ENCODE results near the gene PLCB1.

Gene PLCB1

GRCh38 chr20:8480597-8480996, 348.5 kb downstream of the PLCB1 start:
- Histone ChIP-seq H3K4me3 (ENCODE audit: low read length) (no peak overlapping the region), H3K9me3 (ENCODE audit: low read length) (no peaks in the 10 kb centered on the region), H3K36me3 (ENCODE audit: insufficient read depth, low read length) (no peaks in the 10 kb centered on the region), H3K27me3 (ENCODE audit: insufficient read depth, low read length) (no peaks in the 10 kb centered on the region), H2AFZ (ENCODE audit: low read depth, low read length) (no peak overlapping the region), H3K4me1 (ENCODE audit: insufficient read depth, low read length) (no peaks in the 10 kb centered on the region)

DNA sequence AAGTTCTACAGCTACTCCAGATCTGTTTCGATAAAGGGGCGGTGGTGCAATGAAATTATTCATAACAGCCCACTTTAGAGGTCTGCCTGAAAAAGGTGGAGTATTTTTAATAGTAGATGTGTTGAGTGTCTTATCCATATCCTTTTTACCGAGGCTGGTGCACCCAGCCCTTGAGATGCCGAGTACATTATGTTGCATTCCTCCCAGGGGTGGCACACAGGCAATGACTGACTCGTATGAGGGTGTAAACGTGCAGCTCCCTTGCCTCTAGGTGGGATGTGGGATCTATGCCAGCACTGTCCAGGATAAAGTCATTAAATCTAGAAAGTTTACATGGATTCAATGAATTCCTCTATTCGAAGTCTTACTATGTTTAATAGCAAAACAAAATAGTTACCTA, 355.6 kb downstream of the PLCB1 start:
- no peaks in the 10 kb centered on the region for H3K4me1 ChIP-seq (ENCODE audit: insufficient read depth, low read length)
- no peaks in the 10 kb centered on the region for H3K27me3 ChIP-seq (ENCODE audit: insufficient read depth, low read length)
- no peaks in the 10 kb centered on the region for H3K9me3 ChIP-seq (ENCODE audit: low read length)
- no peak overlapping the region for H2AFZ ChIP-seq (ENCODE audit: low read depth, low read length)
- no peak overlapping the region for H3K4me3 ChIP-seq (ENCODE audit: low read length)
- H3K36me3 ChIP-seq (ENCODE audit: insufficient read depth, low read length), result no peaks in the 10 kb centered on the region

DNA sequence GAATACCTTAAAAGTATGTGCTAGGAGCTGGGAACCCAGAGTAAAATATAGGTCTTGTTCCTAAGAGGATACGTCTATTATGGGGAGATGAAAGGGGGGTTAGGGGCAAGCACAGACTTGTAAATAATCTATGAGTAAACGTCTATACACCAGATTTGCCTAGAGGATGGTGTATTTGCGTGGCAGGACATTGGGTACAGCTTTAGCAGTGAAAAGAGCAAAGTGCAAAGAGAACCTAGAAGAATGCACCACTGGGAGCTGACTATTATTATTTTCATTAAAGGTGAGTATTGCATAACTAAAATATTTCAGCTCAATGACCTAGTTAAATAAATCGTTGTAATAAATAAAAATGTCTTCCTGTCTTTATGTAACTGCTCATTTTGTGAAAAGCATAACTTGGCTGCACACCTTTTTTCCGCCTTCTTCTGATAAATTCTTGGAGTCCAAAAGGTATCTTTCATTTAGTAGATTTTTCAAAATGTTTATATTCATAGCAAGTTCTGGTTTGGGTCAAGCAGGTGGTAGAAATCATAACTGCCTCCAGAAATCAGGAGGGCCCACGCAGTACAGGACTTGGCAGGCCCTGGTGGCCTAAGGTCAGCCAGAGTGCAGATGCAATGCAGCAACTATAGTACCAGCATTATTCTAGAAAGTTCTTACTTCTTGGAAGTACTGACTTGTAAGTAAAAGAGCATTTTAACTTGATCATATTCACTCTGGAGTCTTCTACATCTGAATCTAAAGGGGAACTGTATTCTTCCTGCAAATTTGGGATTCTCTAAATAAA, 357.2 kb downstream of the PLCB1 start:
- H3K4me1 ChIP-seq (ENCODE audit: insufficient read depth, low read length), result no peaks in the 10 kb centered on the region
- H3K9me3 ChIP-seq (ENCODE audit: low read length), result no peaks in the 10 kb centered on the region
- H3K4me3 ChIP-seq (ENCODE audit: low read length), result no peak overlapping the region
- no peaks in the 10 kb centered on the region for H3K36me3 ChIP-seq (ENCODE audit: insufficient read depth, low read length)
- no peak overlapping the region for H2AFZ ChIP-seq (ENCODE audit: low read depth, low read length)
- no peaks in the 10 kb centered on the region for H3K27me3 ChIP-seq (ENCODE audit: insufficient read depth, low read length)

DNA sequence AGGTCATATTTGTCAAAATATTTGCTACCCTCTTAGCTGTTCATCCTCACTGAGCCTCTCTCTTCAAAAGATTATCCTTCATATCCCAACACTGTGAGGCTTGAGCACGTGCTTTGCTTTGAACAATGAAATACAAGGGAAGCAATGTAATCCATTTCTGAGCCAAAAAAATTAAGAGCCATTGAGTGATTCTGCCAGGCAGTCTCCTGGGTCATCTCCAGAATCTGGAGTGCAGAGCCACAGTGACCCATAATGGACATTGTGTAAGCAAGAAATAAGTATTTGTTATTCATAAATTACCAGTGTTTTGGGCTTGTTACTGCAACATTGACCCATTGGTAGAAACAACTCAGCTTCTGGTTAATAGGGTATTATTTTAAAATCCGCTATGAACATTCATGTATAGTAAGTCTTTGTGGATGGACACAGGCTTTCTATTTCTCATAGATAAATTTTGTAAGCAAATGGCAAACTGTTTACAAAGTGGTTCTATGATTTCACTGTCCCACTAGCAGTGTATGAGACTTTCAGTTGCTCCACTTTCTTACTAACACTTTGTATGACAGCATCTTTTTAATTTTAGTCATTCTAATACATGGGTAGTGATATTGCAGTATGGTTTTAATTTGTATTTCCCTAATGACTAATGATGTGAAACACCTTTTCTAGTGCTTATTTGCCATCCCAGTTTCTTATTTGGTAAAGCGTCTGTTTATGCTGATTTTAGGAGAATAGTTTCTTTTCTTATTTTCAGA, 358.2 kb downstream of the PLCB1 start:
- H2AFZ ChIP-seq (ENCODE audit: low read depth, low read length), result no peak overlapping the region
- H3K36me3 ChIP-seq (ENCODE audit: insufficient read depth, low read length), result no peaks in the 10 kb centered on the region
- no peaks in the 10 kb centered on the region for H3K27me3 ChIP-seq (ENCODE audit: insufficient read depth, low read length)
- H3K4me3 ChIP-seq (ENCODE audit: low read length), result no peak overlapping the region
- no peaks in the 10 kb centered on the region for H3K9me3 ChIP-seq (ENCODE audit: low read length)
- no peaks in the 10 kb centered on the region for H3K4me1 ChIP-seq (ENCODE audit: insufficient read depth, low read length)

GRCh38 chr20:8492173-8492572, 360.1 kb downstream of the PLCB1 start:
- Histone ChIP-seq H2AFZ (ENCODE audit: low read depth, low read length) (no peak overlapping the region), H3K36me3 (ENCODE audit: insufficient read depth, low read length) (no peaks in the 10 kb centered on the region), H3K4me1 (ENCODE audit: insufficient read depth, low read length) (no peaks in the 10 kb centered on the region), H3K9me3 (ENCODE audit: low read length) (no peaks in the 10 kb centered on the region), H3K4me3 (ENCODE audit: low read length) (no peak overlapping the region), H3K27me3 (ENCODE audit: insufficient read depth, low read length) (no peaks in the 10 kb centered on the region)

- no peaks in the 10 kb centered on the region for H3K36me3 ChIP-seq (ENCODE audit: insufficient read depth, low read length)
- H3K9me3 ChIP-seq (ENCODE audit: low read length), result no peaks in the 10 kb centered on the region
- H3K4me1 ChIP-seq (ENCODE audit: insufficient read depth, low read length), result no peaks in the 10 kb centered on the region
- no peaks in the 10 kb centered on the region for H3K27me3 ChIP-seq (ENCODE audit: insufficient read depth, low read length)
- no peak overlapping the region for H2AFZ ChIP-seq (ENCODE audit: low read depth, low read length)
- H3K4me3 ChIP-seq (ENCODE audit: low read length), result no peak overlapping the region
Measured at GRCh38 chr20:8498571-8498970, 366.5 kb downstream of the PLCB1 start.

DNA sequence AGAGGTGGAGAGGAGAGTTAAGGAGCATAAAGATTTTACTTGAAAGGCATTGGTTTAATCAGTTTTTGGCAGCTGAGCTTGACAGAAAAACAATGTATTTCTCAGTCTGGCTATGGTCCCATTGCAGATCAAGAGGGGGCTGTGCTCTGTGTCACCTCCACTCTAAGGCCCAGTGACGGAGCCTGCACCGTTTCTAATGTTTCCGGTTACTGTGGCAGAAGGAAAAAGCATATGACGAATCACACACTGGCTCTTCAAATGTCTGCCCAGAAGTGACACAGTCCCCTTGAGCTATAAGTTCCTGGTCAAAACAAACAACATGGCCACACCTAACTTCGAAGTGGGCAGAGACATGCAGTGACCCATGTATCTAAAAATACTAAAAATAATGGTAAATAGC, 372.0 kb downstream of the PLCB1 start:
- H3K36me3 ChIP-seq (ENCODE audit: insufficient read depth, low read length), result no peaks in the 10 kb centered on the region
- no peak overlapping the region for H2AFZ ChIP-seq (ENCODE audit: low read depth, low read length)
- no peaks in the 10 kb centered on the region for H3K9me3 ChIP-seq (ENCODE audit: low read length)
- no peaks in the 10 kb centered on the region for H3K27me3 ChIP-seq (ENCODE audit: insufficient read depth, low read length)
- H3K4me3 ChIP-seq (ENCODE audit: low read length), result no peak overlapping the region
- no peaks in the 10 kb centered on the region for H3K4me1 ChIP-seq (ENCODE audit: insufficient read depth, low read length)

- no peaks in the 10 kb centered on the region for H3K9me3 ChIP-seq (ENCODE audit: low read length)
Measured at GRCh38 chr20:8505476-8506200, 373.6 kb downstream of the PLCB1 start.

DNA sequence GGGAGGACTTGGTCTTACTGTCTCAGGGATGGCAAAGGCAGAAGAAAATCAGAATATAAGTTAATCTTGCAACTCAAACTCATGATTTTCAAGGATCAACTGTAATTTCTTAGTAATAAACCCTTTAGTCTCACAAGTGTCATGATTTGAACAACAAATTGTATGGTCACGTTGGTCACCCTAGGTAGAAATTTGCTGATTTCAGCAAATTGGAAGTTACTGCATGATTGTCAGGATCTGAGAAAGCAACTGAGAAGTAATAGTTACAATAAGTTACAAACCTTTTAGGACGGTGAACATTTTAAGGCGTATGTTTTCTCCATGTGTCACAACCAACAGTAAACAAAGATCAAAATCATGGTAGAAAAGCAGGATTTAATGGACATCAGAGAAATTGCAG, 375.2 kb downstream of the PLCB1 start:
- Histone ChIP-seq H3K27me3 (ENCODE audit: insufficient read depth, low read length) (no peaks in the 10 kb centered on the region), H3K36me3 (ENCODE audit: insufficient read depth, low read length) (no peaks in the 10 kb centered on the region), H2AFZ (ENCODE audit: low read depth, low read length) (no peak overlapping the region), H3K4me1 (ENCODE audit: insufficient read depth, low read length) (no peaks in the 10 kb centered on the region), H3K4me3 (ENCODE audit: low read length) (no peak overlapping the region), H3K9me3 (ENCODE audit: low read length) (no peaks in the 10 kb centered on the region)

More at GRCh38 chr20:8505476-8506200, 373.6 kb downstream of the PLCB1 start:
- H3K36me3 ChIP-seq (ENCODE audit: insufficient read depth, low read length), result no peaks in the 10 kb centered on the region
- H3K4me3 ChIP-seq (ENCODE audit: low read length), result no peak overlapping the region
- no peaks in the 10 kb centered on the region for H3K27me3 ChIP-seq (ENCODE audit: insufficient read depth, low read length)
- H3K4me1 ChIP-seq (ENCODE audit: insufficient read depth, low read length), result no peaks in the 10 kb centered on the region
- no peak overlapping the region for H2AFZ ChIP-seq (ENCODE audit: low read depth, low read length)

DNA sequence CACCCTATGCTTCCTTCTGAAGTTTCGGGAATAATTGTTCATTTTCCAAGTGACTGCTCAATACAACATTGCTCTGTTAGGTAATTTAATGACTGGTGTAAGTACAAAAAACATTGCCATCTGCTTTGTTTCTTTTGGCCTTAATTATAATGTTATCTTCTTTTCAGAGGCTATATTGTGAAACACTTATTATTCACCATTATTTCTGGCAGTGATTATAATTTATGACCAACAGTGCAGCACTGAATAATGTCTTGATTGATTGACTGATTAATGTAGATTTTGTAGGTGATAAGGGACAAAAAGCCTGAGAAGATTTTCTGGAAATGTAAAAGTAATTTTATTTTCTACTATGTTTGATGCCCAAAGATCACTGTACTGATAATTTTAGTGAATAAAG, 377.7 kb downstream of the PLCB1 start:
- Histone ChIP-seq H2AFZ (ENCODE audit: low read depth, low read length) (no peak overlapping the region), H3K4me1 (ENCODE audit: insufficient read depth, low read length) (no peaks in the 10 kb centered on the region), H3K27me3 (ENCODE audit: insufficient read depth, low read length) (no peaks in the 10 kb centered on the region), H3K9me3 (ENCODE audit: low read length) (no peaks in the 10 kb centered on the region), H3K36me3 (ENCODE audit: insufficient read depth, low read length) (no peaks in the 10 kb centered on the region), H3K4me3 (ENCODE audit: low read length) (no peak overlapping the region)

DNA sequence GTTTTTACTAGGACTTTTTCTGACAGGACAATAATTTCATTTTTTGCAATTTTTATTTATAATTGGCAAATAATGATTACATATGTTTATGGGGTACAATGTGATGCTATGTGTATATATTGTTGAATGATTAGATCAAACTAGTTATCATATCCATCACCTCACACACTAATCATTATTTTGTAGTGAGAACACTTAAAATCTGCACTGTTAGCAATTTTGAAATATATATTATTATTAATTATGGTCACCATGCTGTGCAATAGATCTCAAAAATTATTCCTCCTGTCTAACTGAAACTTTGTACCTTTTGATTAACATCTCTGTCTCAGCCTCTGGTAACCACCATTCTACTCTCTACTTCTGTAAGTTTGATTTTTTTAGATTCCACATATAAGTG, 378.7 kb downstream of the PLCB1 start:
- Histone ChIP-seq H2AFZ (ENCODE audit: low read depth, low read length) (no peak overlapping the region), H3K4me1 (ENCODE audit: insufficient read depth, low read length) (no peaks in the 10 kb centered on the region), H3K27me3 (ENCODE audit: insufficient read depth, low read length) (no peaks in the 10 kb centered on the region), H3K9me3 (ENCODE audit: low read length) (no peaks in the 10 kb centered on the region), H3K36me3 (ENCODE audit: insufficient read depth, low read length) (no peaks in the 10 kb centered on the region), H3K4me3 (ENCODE audit: low read length) (no peak overlapping the region)

GRCh38 chr20:8512003-8512402, 379.9 kb downstream of the PLCB1 start:
- no peaks in the 10 kb centered on the region for H3K36me3 ChIP-seq (ENCODE audit: insufficient read depth, low read length)
- no peaks in the 10 kb centered on the region for H3K27me3 ChIP-seq (ENCODE audit: insufficient read depth, low read length)
- no peaks in the 10 kb centered on the region for H3K9me3 ChIP-seq (ENCODE audit: low read length)
- H3K4me1 ChIP-seq (ENCODE audit: insufficient read depth, low read length), result no peaks in the 10 kb centered on the region
- no peak overlapping the region for H3K4me3 ChIP-seq (ENCODE audit: low read length)
- H2AFZ ChIP-seq (ENCODE audit: low read depth, low read length), result no peak overlapping the region

DNA sequence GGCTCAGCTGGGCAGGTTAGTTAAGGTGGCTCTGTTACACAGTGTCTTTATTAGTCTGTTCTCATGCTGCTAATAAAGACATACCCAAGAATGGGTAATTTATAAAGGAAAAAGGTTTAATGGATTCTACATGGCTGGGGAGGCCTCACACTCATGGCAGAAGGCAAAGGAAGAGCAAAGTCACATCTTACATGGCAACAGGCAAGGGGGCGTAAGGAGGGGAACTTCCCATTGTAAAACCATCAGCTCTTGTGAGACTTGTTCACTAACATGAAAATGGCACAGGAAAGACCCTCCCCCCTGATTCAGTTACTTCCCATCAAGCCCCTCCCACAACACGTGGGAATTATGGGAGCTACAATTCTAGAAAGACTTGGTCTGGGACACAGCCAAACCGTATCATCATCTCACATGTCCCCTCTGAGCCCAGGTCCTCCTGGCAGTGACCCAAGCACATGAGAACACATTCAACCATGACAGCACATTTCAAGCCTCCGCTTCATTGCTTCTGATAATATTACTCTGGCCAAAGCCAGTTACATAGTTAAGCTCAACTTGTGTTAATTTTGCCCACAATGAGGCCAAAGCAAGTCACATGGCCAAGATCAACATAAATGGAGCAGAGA, 383.9 kb downstream of the PLCB1 start:
- Histone ChIP-seq H3K36me3 (ENCODE audit: insufficient read depth, low read length) (no peaks in the 10 kb centered on the region), H3K27me3 (ENCODE audit: insufficient read depth, low read length) (no peaks in the 10 kb centered on the region), H2AFZ (ENCODE audit: low read depth, low read length) (no peak overlapping the region), H3K9me3 (ENCODE audit: low read length) (no peaks in the 10 kb centered on the region), H3K4me3 (ENCODE audit: low read length) (no peak overlapping the region), H3K4me1 (ENCODE audit: insufficient read depth, low read length) (peaks cover 6% of the 10 kb centered on the region)

Data from neuron (in vitro differentiated cells).